Stimulated activated memory B cell treated with anti-CD40 and anti-IgM and Interleukin-4, amounts not matched to agents 10 μg/mL and 1 μg/mL and 100 μg/mL, for 72 hours (primary cell): ENCODE data around the gene S100A8.

Experiments
- ATAC-seq: fragments of 150-1000 bp; cut with Tn5 transposase; 2 replicates; pipeline ENCODE4 v1.10.0; 2021
- H3K27ac Mint-ChIP-seq: one replicate; pipeline ENCODE4 v1.8.0; 2022; ENCODE audit warnings: mild to moderate bottlenecking, mixed read lengths
- H3K27me3 Mint-ChIP-seq: one replicate; pipeline ENCODE4 v1.8.0; 2022; ENCODE audit warnings: mixed read lengths
- H3K36me3 Mint-ChIP-seq: one replicate; pipeline ENCODE4 v1.8.0; 2022; ENCODE audit warnings: mixed read lengths
- H3K4me1 Mint-ChIP-seq: one replicate; pipeline ENCODE4 v1.8.0; 2022; ENCODE audit warnings: mixed read lengths
- H3K4me3 Mint-ChIP-seq: one replicate; pipeline ENCODE4 v1.8.0; 2022; ENCODE audit warnings: mild to moderate bottlenecking, moderate library complexity, mixed read lengths
- H3K9me3 Mint-ChIP-seq: one replicate; pipeline ENCODE4 v1.8.0; 2022; ENCODE audit warnings: mixed read lengths

S100A8 gene

DNA sequence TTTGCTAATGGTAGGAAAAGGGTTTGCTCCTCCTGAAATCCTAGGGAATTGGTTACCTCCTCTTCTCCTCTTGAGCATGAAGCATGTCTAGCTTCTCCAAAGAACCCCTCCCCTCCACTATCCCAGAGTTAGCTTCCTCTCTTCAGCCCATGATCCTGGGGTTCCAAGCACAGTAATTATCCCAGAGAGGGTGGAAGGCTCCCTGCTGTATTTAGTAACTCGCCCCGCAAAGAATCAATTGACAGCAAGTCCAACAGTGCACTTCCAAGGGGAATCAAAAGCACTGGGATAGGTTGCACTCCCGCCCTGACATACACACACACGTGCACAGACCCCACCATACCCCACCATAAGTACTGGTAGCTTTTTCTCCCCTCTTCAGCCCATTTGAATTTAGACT is 3.1 kb downstream of the S100A8 start:
- Mint-ChIP-seq H3K36me3 (no peaks in the 10 kb centered on the region), H3K27ac (no peak overlapping the region), H3K9me3 (no peaks in the 10 kb centered on the region), H3K4me1 (peaks cover 10% of the 10 kb centered on the region), H3K4me3 (no peak overlapping the region), H3K27me3 (peaks cover 31% of the 10 kb centered on the region)
- ATAC-seq = no peak

DNA sequence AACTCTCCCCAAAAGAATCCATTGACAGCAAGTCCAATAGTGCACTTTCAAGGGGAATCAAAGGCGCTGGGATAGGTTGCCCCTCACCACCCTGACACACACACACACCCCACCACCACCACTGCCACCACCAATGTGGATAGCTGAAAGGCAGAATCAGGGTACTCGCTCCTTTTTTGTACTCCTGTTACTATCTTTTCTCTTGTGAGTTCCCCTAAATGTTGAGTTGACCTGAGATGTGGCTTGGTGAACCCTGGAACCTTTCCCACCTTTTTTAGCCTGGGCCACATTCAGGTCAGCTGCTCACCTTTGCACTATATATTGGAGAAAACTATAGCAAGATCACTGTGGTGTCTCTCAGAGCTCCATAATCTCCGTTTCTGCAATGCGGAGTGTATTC is 3.9 kb downstream of the S100A8 start:
- peaks cover 4% of the 10 kb centered on the region for H3K9me3 Mint-ChIP-seq
- peaks cover 10% of the 10 kb centered on the region for H3K4me1 Mint-ChIP-seq
- no peak overlapping the region for H3K4me3 Mint-ChIP-seq
- ATAC-seq = no peak
- no peak overlapping the region for H3K27ac Mint-ChIP-seq
- H3K36me3 Mint-ChIP-seq = no peaks in the 10 kb centered on the region
- peaks cover 37% of the 10 kb centered on the region for H3K27me3 Mint-ChIP-seq

DNA sequence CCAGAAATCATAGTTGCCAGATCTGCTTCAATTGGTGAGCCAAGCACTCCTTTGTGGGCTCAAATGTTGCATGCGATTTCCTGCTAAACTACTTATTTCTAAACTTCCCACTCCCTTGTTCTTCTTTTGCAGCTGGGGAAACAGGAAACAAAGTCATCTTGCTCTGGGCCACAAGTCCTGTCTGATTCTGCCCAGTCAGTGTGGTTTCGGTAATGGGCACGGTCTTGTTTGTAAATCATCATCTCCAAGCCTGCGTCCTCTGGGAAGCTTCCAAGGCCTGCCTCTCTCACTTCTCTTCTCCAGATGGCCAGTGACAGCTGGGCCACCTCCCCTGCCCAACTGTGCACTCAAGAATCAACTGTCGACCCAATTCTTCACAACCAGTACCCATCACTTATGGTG is 4.4 kb downstream of the S100A8 start:
- Mint-ChIP-seq H3K27ac (no peak overlapping the region), H3K4me3 (no peak overlapping the region), H3K9me3 (peaks cover 6% of the 10 kb centered on the region), H3K27me3 (peaks cover 41% of the 10 kb centered on the region), H3K36me3 (no peaks in the 10 kb centered on the region), H3K4me1 (peaks cover 10% of the 10 kb centered on the region)
- ATAC-seq = no peak

DNA sequence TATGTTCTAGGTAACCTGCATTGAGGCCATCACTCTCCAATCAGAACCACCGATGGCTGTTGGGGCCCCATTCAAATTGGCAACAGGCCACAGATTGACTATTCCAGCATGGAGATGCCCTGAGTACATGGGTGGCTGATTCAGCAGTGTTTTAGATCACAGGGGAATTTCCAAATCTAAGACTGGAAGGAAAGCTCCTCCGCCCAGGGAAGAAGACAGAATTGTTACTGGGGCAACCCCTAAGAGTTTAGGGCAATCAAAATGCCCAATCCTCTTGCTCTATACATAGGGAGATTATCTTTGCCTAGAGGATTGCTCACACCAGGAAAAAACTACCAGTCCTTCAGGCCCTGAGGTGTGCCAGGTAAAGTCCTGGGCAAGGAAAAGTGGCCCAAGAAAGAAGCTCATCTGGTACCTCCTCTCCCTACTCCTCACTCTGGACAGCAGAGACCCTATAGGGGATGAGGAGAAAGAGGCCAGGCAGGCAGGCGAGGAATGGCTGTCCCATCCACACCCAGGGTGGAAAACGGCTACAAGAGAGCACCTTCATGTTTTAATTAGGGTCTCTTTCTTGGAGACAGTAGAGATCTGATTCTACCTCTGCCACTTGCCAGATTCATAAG is 5.8 kb downstream of the S100A8 start:
- no peaks in the 10 kb centered on the region for H3K36me3 Mint-ChIP-seq
- H3K27ac Mint-ChIP-seq = no peak overlapping the region
- H3K4me1 Mint-ChIP-seq = peaks cover 8% of the 10 kb centered on the region
- H3K27me3 Mint-ChIP-seq = peaks cover 41% of the 10 kb centered on the region
- no peak for ATAC-seq
- H3K4me3 Mint-ChIP-seq = no peak overlapping the region
- peaks cover 9% of the 10 kb centered on the region for H3K9me3 Mint-ChIP-seq

DNA sequence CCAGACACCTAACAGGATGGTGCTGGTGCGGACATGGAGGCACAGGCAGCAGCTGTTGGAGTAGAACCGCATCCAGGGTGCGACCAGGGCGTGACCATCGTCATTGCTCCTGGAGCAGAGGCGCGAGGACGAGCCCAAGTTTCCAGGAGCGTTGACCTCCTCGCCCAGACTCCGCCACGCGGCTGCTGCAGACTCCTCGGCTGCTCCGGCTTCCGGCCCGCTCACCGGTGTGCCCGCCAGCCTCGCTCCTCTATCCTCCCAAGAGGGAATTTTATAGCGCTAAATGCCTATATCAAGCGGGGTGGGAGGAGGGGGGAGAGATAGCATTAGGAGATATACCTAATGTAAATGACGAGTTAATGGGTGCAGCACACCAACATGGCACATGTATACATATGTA is 10.2 kb downstream of the S100A8 start:
- no peak for ATAC-seq
- Mint-ChIP-seq H3K27me3 (peaks cover 62% of the 10 kb centered on the region), H3K27ac (no peak overlapping the region), H3K9me3 (peaks cover 9% of the 10 kb centered on the region), H3K4me1 (no peaks in the 10 kb centered on the region), H3K36me3 (no peaks in the 10 kb centered on the region), H3K4me3 (no peak overlapping the region)

DNA sequence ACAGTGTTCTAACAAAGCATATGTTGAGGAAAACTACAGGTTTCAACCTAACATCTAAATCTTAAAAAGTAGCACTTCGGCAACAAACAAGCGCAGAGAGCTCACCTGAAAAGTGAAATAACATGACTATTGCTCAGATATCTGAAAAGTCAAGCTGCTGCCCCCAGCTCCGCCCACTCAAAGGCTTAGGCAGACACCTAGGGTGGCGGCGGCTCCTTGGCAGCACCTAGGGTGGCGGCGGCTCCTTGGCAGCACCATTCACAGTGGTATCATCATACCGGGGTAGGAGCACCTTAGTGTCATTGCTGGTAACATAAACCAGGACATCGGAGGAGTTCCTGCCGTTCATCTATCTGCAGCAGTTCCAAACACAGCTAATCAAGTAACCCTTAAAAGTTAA is 11.3 kb downstream of the S100A8 start:
- H3K36me3 Mint-ChIP-seq = no peaks in the 10 kb centered on the region
- no peak for ATAC-seq
- peaks cover 9% of the 10 kb centered on the region for H3K9me3 Mint-ChIP-seq
- no peak overlapping the region for H3K4me3 Mint-ChIP-seq
- H3K27ac Mint-ChIP-seq = no peak overlapping the region
- H3K27me3 Mint-ChIP-seq = peaks cover 62% of the 10 kb centered on the region
- H3K4me1 Mint-ChIP-seq = no peaks in the 10 kb centered on the region

DNA sequence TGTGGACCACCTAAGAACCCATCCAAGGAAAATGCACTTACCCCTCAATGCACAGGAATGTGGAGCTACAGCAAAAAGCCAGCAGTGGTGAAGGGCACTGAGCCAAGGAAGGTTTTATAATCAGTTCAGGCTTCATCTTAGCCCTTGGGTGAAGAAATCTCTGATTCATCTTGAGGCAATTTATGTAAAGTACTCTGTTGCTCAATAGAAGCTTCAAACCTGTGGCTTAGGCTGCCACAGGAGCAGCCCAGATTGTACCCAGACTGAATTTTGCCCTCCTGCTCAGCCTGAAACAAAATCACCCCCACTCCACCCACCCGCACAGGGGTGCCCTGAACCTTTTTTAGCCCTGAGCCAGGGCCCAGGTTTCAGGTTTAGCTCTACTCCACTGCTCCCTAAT is 15.4 kb downstream of the S100A8 start, which contains the start of gene S100A12:
Gene S100A12, minus strand, starts transcription at position 111 of the 400 bp plus-strand sequence. CDS start 1,029 bp downstream, outside the sequence.
- H3K4me1 Mint-ChIP-seq = no peaks in the 10 kb centered on the region
- H3K4me3 Mint-ChIP-seq = no peak within 1 kb of the TSS
- no peaks in the 10 kb centered on the region for H3K36me3 Mint-ChIP-seq
- H3K27ac Mint-ChIP-seq = no peak within 1 kb of the TSS
- ATAC-seq = no peak
- H3K9me3 Mint-ChIP-seq = no peaks in the 10 kb centered on the region
- H3K27me3 Mint-ChIP-seq = peaks cover 45% of the 10 kb centered on the region

DNA sequence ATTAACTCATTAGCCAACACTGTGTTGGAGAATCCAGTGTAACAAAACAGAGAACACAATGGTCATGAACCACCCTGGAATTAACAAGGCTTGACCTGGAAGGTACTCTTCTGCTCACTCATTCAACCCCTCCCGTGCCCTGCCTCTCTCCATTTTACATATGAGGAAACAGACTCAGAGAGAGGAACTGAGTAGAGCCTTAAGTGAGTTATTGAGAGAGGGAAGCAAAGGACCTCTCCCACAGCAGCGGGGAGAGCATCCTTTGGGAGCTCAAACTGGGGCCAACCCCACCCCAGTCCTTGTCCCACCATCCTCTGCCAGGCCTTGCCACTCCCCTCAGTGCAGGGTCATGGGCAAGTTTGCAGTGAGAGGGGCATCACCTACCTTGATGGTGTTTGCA is 16.8 kb downstream of the S100A8 start:
- no peaks in the 10 kb centered on the region for H3K36me3 Mint-ChIP-seq
- no peak overlapping the region for H3K27ac Mint-ChIP-seq
- no peak overlapping the region for H3K4me3 Mint-ChIP-seq
- peaks cover 50% of the 10 kb centered on the region for H3K27me3 Mint-ChIP-seq
- ATAC-seq = no peak
- H3K9me3 Mint-ChIP-seq = no peaks in the 10 kb centered on the region
- H3K4me1 Mint-ChIP-seq = no peaks in the 10 kb centered on the region

DNA sequence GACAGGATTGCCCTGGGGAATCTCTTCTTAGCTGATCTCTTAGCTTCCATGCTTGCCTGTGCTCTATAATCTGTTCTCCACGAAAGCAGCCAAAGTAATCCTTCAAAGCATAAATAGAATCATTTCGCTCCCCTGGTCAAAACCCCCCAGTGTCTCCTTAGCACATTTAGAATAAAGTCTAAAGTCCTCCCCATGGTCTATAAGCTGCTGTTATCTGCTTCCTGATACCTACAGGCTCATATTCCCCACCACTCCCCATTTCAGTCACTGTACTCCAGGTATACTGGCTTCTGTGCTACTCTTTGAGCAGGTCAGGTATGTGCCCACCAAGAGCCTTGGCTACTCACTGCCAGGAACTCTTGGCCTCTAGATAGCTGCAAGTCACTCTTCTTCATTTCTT is 18.3 kb downstream of the S100A8 start:
- Mint-ChIP-seq H3K27me3 (peaks cover 40% of the 10 kb centered on the region), H3K9me3 (no peaks in the 10 kb centered on the region), H3K27ac (no peak overlapping the region), H3K4me1 (no peaks in the 10 kb centered on the region), H3K36me3 (no peaks in the 10 kb centered on the region), H3K4me3 (no peak overlapping the region)
- no peak for ATAC-seq

DNA sequence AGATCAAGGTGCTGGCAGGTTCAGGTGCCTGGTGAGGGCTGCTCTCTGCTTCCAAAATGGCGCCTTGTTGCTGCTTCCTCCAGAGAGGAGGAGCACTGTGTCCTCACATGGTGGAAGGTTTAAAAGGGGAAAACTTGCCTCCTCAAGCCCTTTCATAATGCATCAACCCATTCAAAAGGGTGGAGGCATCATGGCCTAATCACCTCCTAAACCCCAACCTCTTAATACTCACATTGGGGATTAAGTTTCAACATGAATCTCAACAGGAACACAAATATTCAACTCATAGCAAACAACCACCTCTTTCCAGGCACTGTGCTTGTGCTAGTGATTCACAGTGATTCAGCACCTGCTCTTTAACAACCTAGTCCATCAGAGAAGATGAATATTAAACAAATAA is 19.6 kb downstream of the S100A8 start:
- Mint-ChIP-seq H3K4me1 (no peaks in the 10 kb centered on the region), H3K36me3 (no peaks in the 10 kb centered on the region), H3K27ac (no peak overlapping the region), H3K4me3 (no peak overlapping the region), H3K27me3 (peaks cover 33% of the 10 kb centered on the region), H3K9me3 (no peaks in the 10 kb centered on the region)
- ATAC-seq = no peak

DNA sequence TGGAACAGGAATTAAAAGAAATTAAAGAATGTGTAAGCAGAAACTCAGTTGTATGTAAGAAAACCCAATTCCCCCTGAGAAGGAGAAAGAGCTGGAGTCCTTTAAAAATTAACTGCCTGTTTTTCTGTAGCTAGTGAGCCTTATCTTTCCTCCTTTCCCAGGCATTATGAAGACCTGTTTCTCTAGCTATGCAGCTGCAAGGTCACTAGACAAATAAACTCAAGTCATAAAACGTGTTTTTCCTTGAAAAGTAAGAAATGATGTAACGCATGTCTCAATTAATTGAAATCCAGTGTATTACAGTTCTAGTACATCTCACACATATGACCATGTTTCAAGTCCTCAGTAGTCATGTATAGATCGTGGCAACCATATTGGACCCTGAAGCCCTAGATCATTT is 20.7 kb downstream of the S100A8 start:
- Mint-ChIP-seq H3K4me1 (no peaks in the 10 kb centered on the region), H3K9me3 (no peaks in the 10 kb centered on the region), H3K36me3 (no peaks in the 10 kb centered on the region), H3K27me3 (peaks cover 38% of the 10 kb centered on the region), H3K27ac (no peak overlapping the region), H3K4me3 (no peak overlapping the region)
- no peak for ATAC-seq

DNA sequence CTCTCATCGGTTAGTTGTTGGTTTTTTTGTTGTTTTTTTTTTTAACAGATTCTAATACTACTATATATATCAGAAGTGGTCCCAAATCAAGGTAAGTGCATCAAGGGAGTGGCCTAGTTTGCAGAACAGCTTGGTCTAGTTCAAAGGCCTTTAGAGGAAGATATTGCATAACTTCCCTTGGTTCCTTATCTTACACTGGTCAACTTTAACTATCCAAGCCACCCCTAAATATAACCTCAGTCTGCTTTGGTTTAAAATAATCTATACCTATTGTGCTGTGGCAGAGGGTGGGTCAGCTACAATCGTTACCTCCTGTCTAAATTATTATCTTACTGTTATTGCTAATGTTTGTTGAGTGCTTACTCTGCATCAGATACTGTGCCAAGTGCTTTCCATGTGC is 22.4 kb downstream of the S100A8 start:
- Mint-ChIP-seq H3K27me3 (peaks cover 51% of the 10 kb centered on the region), H3K27ac (no peak overlapping the region), H3K9me3 (no peaks in the 10 kb centered on the region), H3K4me1 (no peaks in the 10 kb centered on the region), H3K4me3 (no peak overlapping the region), H3K36me3 (no peaks in the 10 kb centered on the region)
- ATAC-seq = no peak

DNA sequence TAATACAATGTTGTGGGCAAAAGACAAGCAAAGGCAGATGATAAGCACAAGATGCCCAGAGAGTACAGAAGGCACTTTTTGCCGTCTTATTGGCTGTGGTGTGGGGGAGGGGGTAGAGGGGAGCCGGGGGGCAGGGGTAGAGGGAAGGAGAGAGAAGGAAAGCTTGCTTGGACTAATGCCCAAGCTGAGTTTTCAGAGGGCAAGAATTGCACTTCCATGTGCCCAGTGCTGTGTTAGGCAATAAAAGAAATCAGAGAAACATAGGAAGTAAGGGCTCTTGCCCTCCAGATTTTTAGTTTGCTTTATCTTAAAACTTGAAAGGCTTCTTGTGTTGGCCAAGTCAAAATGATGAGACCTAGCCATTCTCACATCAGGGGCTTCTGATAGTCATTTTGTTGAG is 23.8 kb downstream of the S100A8 start:
- no peak overlapping the region for H3K27ac Mint-ChIP-seq
- H3K4me3 Mint-ChIP-seq = no peak overlapping the region

DNA sequence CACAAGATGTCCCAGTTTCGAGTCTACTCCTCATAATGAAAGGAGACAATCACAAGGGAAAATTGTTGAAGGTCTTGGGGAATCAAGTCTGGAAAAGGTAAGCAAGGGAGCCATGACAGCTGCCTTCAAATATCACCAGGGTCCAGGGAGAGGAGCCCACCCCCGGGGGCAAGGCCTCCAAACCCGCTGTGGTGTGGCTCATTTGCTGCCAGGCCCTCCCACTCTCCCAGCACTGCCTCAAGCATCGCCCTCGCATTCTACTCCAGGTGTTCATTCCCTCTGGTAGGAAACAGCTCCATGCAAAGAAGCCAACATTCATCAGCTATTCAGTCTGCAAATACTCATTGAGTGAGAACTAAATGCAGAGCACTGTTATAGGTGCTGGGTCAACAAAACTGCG is 24.6 kb downstream of the S100A8 start:
- Mint-ChIP-seq H3K27ac (no peak overlapping the region), H3K9me3 (no peaks in the 10 kb centered on the region), H3K36me3 (no peaks in the 10 kb centered on the region), H3K27me3 (peaks cover 53% of the 10 kb centered on the region), H3K4me1 (no peaks in the 10 kb centered on the region), H3K4me3 (no peak overlapping the region)
- ATAC-seq = no peak

More for the DNA sequence above, 23.8 kb downstream of the S100A8 start:
- H3K27me3 Mint-ChIP-seq = peaks cover 57% of the 10 kb centered on the region
- H3K36me3 Mint-ChIP-seq = no peaks in the 10 kb centered on the region
- H3K9me3 Mint-ChIP-seq = no peaks in the 10 kb centered on the region
- ATAC-seq = no peak
- no peaks in the 10 kb centered on the region for H3K4me1 Mint-ChIP-seq

DNA sequence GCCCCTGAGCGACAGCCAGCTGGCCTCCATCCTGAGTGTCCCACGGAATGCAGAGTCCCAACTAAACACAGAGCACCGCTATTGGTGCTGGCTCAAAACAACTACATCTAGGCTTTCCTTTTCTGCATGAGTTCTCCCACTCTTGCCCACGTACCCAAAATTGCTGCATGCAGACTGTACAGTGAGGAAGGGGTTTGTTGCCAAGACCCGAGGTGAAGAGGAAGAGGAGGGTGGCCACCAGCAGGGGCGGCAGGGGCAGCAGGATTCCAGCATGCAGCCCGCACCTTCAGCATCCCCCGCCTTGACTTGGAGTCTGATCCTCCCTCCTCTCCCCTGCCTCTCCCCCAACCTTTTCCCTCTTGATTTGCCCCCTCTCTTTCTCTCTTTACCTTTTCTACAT is 25.2 kb downstream of the S100A8 start:
- no peaks in the 10 kb centered on the region for H3K4me1 Mint-ChIP-seq
- H3K27me3 Mint-ChIP-seq = peaks cover 57% of the 10 kb centered on the region
- H3K4me3 Mint-ChIP-seq = no peak overlapping the region
- ATAC-seq = no peak
- H3K9me3 Mint-ChIP-seq = no peaks in the 10 kb centered on the region
- H3K27ac Mint-ChIP-seq = no peak overlapping the region
- H3K36me3 Mint-ChIP-seq = no peaks in the 10 kb centered on the region

DNA sequence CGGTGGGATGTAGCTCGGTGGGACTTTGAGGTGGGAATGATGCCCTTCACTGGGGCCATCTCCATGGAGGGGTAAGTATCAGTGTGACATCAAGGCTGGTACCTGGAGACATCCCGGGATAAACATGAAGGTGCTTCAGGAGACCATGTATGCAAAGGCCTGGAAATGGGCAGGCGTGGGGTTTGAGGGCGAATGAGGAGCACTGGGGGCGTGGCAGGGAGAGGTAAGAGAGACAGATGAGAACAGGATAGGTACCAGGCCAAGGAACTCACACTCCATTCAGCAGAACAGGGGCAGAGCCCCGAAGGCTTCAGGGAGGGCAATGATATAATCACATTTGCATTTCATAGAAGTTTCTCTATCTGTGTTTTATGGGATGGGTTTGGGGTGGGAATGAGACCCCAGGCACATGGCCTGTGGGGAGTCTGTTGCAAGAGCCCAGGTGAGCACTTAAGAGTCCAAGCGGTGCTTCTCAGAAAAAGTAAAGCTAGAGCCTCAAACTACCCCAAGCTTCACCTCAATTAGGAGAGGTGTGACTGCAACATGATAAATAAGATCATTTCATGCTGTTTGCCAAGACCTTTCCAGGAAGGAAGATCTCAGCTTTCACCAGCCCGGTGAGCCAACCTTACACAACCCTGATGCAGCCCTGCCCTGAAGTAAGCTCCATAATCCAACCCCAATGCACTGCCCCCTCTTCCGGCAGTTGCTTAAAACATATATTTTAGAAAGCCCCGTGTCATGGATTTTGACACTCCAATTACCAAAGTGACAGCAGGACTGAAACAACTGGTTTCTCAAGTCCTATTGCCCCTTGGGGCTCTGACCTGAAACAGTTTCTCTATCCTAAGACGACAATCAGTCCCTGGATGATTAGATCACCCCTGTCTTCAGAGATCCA is 25.9 kb downstream of the S100A8 start:
- Mint-ChIP-seq H3K27ac (no peak overlapping the region), H3K4me3 (no peak overlapping the region), H3K36me3 (no peaks in the 10 kb centered on the region), H3K9me3 (no peaks in the 10 kb centered on the region), H3K4me1 (no peaks in the 10 kb centered on the region), H3K27me3 (peaks cover 53% of the 10 kb centered on the region)
- ATAC-seq = no peak
